Fibroblast of skin of abdomen (primary cell): ENCODE data around the gene ACCSL. TPM values are rescaled to one million over a fixed set of nuclear protein-coding genes. Genes with fewer than 3 reads are reported as not detected.
A peak's percentile ranks its signal among the peaks of the same experiment; 100 is the strongest.

Experiments
- DNase-seq: peaks from one replicate; pipeline ENCODE4 v3.0.0-alpha.2; 2013
- polyA plus RNA-seq, 2 experiments: library from polyadenylated mRNA; unstranded; fragments of 120-200 nt; gene quantifications; one replicate each; pipeline ENCODE4 v1.2.1, GENCODE V29; 2013; ENCODE audit not compliant: insufficient read length in 2 of 2

The ACCSL gene
- not detected for polyA plus RNA-seq (2013, experiment 1 of 2; ENCODE audit: insufficient read length)
- polyA plus RNA-seq (2013, experiment 2 of 2; ENCODE audit: insufficient read length): not detected

DNA sequence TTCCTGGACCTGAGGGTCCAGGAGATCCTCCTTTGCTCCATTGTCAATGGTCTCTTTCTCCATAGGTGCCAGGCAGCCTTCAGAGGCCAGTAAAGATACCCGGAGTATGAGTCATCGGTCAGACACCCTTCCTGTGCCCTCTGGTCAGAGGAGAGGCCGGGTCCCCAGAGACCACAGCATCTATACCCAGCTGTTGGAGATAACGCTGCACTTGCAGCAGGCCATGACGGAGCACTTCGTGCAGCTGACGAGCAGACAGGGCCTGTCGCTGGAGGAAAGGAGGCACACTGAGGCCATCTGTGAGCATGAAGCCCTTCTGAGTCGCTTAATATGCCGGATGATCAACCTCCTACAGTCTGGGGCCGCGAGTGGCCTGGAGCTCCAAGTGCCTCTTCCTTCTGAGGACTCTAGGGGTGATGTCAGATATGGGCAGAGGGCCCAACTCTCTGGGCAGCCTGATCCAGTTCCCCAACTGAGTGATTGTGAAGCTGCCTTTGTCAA, at the start of gene ACCSL:
Gene ACCSL (plus strand): TSS at position 51 of the 501 bp plus-strand sequence. CDS start 56 bp downstream, at position 107.
- no peak for DNase-seq

DNA sequence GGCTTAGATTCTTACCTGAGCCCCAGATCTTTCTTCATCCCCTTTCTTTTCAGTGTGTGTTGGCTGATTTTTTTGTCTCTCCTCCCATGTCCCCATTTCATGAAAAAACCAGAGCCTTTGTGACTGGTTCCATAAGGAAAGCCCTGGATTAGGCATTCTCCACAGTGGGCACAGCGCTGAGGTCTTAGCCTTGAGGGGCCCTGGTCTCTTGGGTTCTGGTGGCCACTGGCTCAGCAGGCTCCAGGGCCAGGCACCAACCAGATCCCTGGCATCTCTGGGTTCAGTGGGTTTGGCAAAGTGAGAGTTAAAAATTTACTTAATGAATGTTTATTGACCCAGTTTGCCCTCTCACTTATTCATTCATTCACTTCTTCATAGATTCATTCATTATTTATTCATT, 49.5 kb upstream of the ACCSL start:
- DNase-seq: no peak

DNA sequence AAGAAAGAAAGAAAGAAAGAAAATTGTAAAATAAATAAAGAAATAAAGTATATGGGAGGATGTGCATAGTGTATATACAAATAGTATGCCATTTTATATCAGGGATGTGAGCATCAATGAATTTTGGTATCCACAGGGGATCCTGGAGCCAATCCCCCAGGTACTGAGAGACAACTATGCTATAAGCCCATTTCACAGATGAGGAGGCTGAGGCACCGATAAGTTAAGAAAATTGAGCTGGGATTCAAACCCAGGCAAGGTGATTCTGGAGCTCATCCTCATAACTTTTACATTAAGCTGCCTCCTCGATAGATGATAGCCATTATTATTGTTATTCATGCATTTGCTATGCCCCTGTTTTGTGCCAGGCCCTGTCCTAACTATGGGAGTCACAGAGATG, 47.0 kb upstream of the ACCSL start:
- DNase-seq: no peak

DNA sequence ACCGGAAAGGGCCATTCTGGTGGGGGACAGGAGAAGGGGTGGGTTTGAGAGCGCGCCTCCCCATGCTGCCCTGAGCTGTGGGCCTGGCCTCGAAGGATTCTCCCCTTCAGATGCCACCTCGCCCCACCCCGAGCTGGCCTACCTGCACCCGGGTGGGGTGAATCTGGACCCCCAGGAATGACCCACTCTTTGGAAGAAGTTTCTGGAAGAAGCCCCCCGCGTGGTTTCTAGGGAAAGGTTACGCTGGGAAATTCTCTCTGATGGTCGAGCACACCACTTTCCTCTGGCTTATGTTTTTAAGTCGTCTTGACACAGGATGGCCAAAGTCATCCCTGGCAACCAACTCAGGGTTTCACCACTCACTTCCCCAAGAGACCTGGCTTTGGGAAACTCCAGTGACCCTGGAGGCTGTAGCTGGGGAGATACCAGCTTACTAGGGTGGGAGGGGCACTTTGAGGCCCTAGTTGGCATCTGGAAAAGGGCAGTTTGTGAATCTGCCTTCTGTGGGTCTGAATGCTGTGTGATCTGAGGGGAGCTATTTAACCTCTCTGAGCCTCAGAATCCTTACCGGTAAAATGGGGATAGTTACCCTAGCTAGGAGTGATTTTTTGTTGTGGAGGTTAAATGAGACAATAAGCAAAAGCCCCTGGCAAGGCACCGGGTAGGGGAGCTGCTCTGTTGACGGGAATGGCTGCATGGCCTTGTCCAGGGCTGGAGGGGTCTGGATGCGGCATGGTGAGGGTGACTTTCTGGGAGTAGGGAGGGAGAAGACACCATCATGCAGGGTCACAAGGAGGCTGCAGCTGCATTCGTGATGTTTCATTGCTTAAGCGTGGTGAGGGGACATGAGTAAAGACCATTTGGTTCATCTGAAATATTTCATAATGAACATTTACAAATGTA, 45.3 kb upstream of the ACCSL start:
- no peak for DNase-seq

DNA sequence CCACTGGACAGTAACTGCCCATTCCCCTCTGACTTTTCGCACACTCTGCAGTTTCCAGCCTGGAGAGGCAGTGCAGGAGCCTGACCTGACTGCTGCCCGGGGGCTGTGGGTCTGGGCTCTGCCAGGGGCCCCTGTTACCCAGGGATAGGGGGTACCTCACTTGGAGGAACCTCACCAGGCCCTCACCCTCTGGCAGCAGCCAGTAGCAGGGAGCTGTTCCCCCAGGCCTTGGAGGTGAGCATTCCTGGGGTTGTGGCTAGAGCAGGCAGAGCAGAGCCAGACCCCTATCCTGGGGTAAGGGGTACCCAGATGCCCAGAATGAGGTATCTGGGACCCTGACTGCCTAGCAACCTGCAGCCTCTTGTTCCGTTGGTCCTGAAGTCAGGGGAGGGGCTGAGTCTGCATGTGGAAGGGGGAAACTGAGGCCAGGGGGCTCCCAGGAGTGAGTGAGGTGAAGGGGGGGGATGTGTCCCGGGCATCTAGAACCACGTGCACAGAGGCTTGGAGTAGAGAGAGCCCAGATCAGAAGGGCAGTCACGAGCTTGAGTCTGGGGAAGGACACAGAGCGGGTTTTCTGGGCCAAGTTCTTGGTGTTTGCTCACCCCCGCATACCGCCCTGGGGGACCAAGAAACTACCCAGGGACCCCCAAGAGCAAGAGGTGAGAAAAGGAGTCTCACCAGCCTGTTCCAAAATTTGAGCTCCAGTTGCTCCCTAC, 43.9 kb upstream of the ACCSL start:
- no peak for DNase-seq

DNA sequence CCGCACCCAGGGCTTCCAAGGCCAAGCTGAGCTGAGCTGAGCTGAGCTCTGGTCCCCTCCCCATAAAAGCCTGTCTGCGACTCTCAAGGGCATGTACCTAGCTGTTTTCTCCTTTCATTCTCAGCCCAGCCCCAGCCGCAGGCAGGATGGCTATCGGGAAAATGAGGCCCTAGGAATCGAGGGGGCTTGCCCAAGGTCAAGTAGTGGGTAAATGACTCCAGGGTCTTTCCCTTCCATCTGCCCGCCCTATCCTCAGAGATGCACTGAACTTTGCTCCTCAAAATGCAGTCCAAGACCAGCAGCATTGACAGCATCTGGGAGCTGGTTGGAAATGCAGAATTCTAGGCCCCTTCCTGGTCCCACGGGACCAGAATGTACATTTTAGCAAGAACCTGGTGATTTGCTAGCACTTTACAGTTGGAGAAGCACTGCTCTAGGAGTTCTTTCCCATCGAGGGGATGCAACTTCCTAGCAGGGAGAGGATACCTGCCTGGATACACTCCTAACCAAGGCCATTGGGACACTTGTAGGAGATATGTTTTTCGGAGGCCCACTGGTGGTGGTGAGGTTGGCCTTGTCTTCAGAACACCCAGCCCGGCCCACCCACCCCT, 43.2 kb upstream of the ACCSL start:
- DNase-seq: no peak

DNA sequence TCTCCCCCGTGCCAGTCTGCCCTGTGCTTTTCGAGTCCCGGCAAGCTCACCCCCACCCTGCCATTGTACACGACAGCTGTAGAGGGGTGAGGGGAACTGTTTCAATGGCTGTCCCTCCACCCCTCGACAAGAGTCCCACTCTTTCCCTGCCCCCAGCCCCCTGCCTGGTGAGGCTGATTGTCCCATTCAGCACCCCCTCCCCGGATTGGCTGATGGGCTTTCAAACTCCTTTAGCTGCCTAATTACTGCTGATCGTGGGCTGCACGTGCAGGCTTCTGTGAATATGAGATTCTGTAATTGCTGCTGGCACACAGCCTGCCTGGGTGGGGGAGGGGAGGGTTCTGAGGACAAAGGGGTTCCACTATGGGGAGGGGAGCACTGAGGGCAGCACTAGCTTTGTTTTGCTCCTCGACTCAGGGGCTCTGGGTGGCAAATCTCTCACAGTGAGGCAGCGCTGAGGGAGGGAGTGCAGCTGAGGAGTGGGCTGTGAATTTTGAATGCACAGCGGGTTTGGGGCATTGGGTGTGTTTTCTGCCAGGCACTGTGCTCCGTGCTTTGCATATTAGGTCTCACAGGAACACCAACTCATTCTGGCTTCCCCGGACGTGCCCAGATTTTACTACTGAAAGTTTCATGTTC, 42.6 kb upstream of the ACCSL start:
- DNase-seq: no peak

DNA sequence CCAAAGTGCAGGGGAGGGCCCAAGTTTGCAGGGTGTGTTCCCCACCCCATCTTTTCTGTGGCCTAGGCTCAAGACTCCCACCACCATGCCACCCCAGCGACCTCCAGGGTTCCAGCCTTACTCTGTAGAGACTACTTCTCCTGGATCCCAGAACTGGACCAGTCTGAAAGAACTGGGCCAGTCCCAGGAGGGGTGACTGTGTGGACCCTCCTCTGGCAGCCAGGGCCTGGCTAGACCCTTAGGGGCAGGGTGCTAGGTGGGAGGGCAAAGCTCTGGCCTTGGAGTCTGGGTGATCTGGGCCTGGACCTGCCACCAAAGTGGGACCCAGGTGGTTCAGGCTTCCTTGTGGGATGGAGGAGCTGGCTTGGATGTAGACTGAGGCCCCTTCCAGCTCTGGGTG, 41.8 kb upstream of the ACCSL start:
- DNase-seq: no peak

DNA sequence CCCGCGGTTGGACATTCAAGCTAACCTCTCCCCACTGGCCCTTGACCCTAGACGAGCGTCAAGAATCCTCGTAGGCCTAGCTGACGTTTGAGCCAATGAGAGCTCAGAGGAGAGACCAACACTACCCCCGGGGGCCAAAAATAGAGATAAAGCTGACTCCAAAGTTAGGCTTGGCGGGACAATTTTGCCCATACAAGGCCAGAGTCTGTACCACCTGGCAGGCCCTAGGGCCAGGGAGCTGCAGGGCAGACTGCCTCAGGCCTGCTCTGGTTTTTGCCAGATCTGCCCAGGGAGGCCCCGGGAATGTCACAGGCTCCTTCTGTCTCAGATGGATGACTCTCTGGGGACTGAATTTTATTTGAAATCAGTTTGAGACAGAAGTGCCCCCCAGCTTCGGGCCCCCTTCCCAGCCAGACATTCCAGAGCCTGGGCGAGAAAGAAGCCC, 40.8 kb upstream of the ACCSL start:
- DNase-seq: no peak

DNA sequence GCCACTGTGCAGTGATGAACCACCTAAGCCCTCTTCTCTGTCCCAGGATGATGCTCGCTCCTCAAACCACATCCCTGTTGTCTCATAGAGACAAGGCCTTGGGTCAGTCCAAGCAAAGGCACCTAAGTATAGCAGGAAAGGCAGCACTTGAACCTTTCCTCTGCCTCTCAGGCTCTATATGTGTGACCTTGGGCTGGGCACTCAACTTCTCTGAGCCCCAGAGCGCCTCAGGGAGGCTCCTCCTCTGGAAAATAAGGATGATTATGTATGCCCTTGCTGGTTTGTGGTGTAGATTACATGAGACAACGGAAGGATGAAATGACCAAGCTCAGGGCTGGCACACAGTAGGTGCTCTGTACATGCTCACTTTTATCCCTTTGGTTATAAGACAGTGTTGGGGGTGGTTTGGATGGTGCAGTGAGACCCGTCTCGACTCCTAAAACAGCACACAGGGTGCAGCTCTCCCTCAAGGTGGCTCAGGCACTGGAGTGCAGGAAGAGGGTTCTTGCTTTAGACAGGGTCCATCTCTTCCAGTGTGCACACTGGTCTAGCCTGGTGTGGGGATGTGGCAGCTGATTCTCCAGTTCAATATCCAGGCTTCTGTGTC, 40.2 kb upstream of the ACCSL start:
- no peak for DNase-seq

DNA sequence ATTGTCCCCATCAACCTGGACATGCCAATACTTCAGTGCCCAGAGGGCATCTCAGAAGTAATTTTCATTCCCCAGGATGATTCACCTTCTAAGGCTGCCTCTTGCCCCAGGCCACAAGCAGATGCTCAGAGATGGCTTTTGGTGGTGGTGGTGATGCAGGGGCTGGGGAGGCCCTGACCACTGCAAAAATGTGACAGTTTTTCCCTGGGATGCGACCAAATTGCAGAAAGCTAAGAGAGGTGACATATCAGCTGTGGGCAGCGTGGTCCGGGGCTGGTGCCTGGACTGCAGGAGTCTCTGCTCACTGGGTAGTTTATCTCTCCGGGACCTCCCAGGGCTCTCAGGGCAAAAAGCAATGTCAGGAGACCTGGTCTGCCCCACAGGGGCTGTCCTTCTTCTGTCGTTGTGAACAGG, 39.7 kb upstream of the ACCSL start:
- no peak for DNase-seq

DNA sequence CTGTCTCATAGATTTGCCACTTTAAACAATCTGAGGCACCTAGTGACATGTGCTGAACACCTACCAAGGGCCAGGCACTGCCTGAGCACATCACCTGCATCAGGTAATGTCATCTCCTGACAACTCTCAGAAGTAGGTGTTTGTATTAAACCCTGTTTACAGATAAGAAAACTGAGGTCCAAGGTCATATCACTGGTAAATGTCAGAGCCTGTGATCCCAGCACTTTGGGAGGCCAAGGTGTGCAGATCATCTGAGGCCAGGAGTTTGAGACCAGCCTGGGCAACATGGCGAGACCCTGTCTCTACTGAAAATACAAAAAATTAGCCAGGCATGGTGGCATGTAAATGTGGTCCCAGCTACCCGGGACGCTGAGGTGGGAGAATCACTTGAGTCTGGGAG, 39.1 kb upstream of the ACCSL start:
- no peak for DNase-seq

DNA sequence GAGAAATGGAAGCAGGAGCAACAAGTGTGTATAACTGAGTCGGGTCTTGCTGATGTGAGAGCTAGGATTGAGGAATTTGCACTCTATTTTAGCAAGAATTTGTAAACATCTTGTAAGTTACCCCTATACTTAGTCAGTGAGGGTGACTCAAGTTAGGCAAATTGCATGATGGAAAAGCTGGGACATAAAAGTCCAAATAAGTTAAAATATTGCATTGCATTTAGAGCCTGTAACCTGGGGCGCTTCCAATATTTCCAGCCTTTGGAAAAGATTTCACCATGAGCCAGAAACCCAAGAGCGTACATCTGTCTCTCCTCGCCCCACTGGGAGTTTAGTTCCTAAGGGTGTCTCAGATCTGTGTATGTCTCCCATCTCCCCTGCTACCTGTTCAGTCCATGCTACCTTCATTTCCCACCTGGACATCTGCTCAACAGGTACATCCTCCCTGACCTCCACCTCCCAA, 37.0 kb upstream of the ACCSL start:
- peak; percentile 92 for DNase-seq

DNA sequence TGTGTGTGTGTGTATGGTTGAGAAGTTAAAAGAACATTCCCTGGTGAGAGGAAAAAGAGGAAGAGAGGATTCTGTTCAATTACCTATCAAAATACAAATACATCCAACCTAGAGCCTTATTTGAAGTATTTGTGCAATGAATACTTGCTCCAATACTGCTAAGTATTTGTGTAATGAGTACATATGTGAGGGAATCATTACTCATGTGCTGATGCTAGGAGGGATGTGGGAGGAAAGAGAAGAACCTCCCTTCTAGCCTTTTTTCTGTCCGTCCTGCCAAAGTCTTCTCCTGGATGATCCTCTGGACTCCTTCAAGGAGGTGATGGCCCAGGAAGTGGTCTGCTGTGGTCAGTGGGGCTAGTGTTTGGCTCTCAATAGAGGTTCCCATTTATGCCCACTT, 36.0 kb upstream of the ACCSL start:
- peak; percentile 74 for DNase-seq

DNA sequence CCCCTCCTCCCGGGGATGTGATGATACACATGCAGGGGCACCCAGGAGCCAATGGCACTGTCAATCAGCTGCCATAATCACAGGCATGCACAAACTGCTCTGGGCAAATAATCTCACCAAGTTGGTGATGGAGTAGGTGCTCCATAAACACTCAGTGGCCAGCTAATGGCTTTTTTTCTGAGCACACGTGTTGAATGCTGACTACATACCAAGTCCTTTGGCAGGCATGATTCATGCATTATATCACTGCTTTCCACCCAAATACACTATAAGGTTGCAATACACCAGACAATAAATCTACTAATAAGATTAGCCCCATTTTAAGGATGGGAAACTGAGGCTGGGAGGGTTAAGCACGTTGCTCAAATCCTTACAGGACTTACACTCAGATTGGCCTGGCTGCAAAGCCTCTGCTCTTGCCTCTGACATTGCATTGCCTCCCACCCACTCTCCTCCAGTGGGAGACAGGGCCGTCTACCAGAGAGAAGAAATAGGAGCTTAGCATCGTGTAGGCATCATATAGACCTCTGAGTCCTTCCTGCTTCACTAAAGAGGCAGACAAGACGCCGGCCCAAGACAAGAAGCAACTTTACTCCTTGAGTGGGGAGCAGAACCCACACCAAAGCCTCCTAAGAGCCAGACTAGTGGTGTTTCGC, 32.7 kb upstream of the ACCSL start:
- peak; percentile 80 for DNase-seq

DNA sequence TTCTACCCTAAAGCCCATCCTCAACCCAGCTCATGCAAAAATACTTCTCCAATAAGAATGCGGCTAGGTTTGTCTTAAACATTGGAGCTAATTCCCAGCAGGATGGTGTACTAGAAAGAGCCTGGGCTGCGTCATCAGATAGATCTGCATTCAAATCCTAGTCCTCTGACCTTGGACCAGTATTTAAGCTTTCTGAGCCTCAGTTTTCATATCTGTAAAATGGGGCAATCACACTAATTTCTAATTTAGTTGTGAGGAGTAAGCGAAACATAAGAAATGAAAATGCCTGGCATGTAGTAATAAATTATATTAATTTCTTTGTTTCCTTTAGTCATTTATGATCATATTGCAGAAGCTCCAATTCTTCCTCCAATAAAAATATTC, 32.2 kb upstream of the ACCSL start:
- no peak for DNase-seq

DNA sequence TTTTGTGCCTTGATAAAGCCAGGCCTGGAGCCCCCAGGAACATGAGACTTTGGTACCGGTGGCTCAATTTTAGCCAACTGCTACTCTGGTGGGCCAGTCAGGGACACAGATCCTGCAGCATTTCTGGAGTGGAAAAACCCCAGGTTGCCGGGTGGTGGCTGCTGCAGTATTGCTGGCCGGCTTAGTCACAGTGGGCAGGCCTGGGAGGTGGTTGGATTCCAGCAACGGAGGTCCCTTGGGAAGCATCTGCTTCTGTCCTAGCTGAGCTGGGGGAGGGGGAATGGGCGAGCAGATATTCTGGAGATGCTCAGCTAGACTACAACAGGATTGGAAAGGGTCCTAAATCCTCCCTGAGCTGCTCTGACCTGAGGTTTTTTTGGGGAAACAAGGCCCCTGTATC, 31.6 kb upstream of the ACCSL start:
- peak; percentile 93 for DNase-seq

DNA sequence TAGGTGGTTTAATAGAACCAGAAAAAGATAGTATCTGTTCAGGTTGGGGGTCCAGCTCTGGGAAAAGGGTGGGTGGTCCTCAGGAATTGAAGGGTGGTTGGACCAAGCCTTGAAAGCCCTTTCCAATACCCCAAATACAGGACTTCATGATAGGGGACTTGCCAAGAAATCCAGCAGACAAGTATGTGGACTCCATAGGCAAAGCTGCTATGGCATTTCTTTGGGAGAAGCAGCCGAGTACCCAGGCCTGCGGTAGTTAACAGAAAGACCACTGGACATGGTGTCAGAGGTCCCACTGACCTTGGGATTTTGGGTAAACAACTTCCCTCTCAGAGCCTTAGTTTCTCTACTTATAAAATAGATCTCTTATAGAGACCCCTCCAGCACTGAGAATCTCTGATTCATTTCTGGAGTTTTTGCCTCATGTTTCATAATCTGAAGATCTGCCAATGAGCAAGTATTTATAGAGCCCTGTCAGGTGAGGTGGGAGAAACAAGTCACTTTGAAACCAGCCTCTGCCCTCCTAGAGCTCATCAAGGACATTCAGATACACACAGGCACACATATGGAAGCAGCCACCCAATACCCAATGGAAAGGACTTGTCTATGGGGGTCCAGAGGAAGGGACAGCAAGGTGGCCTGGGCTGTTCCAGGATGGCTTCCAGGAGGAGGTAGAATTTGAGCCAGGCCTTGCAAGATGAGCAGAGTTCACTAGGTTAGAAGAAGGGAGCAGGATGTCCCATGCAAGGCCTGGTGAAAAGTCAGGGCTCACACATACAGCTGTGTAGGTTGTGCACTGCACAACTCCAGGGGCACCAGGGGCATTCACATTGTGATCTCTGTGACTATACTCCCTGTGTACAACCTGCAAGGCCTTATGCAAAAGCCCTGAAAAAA, 31.0 kb upstream of the ACCSL start:
- DNase-seq: peak; percentile 43

DNA sequence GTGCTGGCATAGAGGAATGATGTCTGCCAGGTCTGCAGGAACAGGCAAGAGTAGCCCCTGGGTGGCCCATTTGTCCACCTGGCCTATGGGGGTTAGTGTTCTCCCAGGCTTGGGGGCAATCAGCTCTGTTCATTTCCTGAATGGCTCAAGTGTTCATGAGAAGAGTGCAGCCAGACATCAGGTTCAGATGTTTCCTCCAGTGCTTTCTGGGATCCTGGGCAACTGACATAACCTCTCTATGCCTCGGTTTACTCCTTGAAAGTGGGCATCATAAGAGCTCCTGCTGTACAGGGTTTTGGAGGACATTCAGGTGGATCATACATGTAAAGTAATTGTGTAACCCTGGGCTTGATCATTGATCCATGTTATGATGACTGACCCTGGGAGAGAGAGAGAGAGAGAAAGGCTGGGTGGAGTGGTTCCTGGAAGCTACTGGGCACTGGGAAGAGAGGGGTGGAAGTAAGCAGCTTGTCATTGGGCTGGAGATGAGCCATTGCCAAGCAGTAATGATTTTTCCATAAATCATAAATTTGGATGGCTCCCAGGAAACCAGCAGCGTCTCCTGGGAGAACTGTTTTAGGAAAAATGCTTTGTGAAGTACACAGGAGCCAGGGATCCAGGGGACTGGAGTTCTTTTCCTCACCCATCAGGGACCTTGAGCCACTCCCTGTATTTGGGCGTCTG, 30.2 kb upstream of the ACCSL start:
- peak; percentile 22 for DNase-seq

DNA sequence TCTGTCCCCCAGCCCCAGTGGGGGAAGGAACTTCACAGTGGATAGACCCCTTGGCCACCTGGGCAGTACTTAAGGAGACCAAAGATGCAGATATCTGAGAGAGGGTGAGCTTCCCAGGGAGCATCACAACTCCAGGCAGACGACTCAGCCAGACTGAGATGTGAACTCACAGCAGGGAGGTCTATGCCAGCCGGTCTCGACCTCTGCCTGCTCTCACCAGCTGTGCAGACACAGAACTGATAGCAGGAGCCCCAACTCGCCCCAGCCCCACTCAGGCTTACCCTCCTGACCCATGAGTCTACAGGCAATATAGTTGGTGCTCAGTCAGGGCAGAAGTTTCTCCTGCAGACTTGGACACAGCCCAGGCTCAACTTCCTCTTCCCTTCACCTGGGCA, 29.7 kb upstream of the ACCSL start:
- no peak for DNase-seq
